Stimulated activated CD8-positive, alpha-beta memory T cell treated with anti-CD3 and anti-CD28 coated beads, Interleukin-2, amount 100 ng/mL, for 48 hours (primary cell): ENCODE measurements around the gene MVK.

ENCODE experiments used
- DNase-seq, 2 donors: peaks; one replicate each; pipeline ENCODE4 v3.0.0-alpha.2; 2020; ENCODE audit warnings: low read depth in 2 of 2

The MVK gene

DNA sequence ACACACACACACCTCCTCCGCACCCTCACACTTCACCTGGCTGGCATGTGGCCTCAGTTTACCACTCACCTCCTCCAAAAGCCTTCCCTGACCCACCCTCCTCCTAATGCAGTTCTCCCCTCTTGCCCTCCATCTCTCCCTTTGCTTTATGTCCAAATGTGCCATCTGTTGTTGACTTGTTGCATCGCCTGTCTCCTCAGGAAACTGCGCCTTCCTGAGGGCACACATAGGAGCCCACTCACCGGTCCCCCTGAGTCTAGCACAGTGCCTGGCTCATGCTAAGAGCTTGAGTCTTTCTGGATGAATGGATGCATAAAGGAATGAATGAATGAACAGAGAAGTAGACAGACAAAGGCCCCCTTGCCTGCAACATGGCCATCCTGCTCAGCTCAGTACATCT lies 34.0 kb downstream of the MVK start:
- no peak for DNase-seq

DNA sequence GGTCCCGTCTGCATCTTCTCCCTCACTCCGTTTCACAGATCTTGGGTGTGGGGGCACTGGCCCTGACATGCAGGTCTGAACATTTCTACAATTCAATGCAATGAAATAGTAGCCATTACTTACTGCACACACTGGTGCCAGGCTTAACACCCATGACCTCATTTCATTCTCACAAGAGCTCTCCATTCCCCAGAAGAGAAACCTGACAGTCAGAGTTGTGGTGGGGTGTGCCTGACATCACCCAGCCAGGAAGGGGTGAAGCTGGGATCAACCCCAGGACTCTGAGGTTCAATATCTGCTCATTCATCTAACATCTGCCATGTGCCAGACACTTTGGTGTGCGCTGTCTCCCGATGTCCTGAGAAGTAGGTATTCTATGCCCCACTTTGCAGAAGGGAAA lies 34.7 kb downstream of the MVK start:
- no peak for DNase-seq

DNA sequence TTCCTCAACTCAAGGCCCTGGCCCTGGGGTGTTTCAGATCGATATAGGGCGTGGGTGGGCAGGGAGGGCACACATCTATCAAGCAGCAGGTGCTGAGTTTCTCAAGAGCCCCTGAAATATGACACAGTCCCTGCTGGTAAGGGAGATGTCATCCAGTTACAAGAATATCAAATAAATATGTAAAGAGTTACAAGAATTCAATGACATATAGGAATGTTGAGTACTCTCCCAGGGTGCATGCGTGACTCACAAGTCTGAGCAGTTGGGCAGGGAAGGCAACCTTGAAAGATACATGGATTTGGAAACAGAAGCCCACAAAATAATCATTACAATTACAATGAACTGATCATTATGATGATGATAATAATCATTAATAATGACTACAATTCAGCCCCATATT lies 35.2 kb downstream of the MVK start:
- no peak for DNase-seq

DNA sequence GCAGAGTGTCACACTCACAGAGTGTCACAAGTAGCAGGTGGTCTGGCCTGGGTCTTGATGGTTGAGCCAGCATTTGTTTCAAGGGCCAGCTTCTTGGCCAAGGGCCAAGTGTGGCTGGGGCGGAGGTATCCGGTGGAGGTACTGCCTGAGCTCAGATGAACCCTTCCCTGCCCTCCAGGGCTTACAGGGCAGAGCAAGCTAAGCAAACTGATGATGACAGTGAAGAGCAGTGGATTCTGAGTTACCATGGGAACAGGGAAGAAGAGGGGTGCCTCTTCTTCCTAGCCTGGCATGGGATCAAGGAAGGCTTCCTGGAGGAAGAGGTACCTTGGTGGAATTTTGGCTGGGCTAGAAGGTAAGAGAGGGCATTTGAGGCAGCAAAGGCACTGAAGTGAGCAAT lies 35.7 kb downstream of the MVK start:
- DNase-seq: no peak

DNA sequence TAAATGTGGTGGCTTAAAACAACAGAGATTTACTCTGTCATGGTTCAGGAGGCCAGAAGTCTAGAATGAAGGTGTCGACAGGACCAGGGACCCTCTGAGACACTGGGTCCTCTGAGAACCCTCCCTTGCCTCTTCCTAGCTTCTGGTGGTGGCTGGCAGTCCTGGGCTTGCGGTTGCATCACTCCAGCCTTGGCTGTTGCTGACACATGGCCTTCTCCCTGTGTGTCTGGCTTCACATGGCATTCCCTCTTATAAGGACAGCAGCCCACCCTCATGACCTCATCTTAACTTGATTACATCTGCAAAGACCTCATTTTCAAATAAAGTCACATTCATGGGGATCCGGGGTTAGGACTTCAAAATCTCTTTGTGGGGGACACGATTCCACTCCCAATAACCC lies 36.9 kb downstream of the MVK start:
- DNase-seq: no peak

DNA sequence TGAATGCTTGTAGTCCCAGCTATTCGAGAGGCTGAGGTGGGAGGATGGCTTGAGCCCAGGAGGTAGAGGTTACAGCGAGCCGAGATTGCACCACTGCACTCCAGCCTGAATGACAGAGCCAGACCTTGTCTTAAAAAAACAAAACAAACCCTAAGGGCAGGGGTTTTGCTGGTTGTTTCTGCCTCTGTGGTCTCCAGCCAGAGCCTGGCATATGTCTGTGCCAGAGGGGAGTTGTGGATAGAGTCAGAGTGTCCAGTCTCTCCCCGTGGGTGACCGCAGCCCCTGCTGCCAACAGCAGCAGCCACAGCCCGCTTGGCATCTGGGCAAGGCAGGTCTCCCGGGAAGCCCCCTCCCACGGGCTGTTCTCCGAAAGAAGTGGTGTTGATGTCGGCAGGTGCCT lies 37.6 kb downstream of the MVK start:
- DNase-seq: no peak

DNA sequence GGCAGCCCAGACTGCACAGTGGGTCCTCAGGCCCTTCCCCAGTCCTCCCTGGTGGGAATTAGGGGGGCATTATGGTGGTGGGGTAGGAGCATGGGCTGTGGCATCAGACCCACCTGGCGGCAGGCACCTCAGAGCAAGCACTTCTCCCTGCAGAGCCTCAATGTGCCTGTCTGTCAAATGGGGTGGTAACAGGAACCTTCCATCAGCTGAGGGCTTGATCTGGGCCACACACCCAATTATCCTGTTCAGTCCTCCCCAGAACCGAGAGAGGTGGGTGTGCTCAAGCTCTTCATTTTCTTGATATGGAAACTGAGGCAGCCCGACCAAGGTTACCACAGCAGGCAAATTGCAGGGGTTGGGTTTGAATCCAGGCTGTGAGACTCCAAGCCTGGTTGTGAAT lies 38.4 kb downstream of the MVK start:
- DNase-seq: no peak

DNA sequence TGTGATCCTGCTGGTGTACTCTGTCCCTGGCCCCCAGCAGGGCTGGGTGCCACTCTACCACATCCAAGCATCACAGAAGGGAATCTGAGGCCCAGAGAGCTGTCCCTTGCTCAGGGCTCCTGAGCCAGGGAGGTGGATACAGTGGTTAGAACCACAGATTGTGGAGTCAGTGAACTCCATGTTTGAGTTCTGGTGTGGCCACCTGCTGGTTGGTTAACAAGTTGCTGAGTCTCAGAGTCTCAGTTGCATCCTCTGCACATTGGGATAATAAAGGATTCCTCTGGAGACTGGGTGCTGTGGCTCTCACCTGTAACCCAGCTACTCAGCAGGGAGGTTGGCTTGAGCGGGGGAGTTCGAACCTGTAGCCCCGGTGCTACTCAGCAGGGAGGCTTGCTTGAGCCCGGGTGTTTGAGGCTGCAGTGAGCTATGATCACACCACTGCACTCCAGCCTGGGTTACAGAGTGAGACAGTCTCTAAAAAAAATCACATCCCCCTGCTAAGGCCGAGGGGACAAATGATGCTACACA lies 39.4 kb downstream of the MVK start:
- DNase-seq: no peak

DNA sequence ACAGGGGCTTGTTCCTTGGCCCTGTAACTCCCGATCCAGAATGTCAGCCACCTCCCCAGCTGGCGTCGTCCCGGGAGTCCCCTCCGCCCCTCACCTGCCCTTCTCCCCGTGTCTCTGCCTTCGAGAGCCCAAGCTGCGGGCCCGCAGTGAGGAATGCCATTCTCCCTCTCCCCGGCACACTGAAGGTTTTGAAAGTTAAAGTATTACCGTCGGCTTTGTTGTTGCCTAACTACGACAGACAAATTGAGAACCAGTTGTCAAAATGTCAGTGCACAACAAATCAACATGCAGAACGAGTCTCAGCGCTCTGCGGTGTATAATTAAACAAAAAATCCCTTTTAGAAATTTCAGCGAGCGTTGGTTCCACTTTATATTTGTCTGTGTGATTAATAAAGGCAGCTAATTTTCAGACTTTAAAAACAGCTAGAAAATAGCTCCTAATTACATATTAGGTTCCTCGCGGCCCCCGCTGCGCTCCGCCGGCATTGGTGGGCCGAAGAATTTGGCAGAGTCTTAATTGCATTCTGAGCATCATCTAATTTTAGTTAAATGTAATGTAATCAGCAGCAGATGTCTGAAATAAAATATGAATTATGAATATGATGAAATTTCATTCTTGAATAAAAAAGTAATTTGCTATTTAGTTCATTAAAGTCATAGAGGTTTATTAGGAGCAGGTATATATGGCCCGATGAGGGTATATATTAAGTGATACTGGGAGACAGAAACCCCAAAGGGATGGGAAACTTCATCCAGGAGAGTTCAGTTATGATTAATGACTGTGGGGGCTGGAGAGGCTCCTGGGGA lies 40.3 kb downstream of the MVK start:
- no peak for DNase-seq

DNA sequence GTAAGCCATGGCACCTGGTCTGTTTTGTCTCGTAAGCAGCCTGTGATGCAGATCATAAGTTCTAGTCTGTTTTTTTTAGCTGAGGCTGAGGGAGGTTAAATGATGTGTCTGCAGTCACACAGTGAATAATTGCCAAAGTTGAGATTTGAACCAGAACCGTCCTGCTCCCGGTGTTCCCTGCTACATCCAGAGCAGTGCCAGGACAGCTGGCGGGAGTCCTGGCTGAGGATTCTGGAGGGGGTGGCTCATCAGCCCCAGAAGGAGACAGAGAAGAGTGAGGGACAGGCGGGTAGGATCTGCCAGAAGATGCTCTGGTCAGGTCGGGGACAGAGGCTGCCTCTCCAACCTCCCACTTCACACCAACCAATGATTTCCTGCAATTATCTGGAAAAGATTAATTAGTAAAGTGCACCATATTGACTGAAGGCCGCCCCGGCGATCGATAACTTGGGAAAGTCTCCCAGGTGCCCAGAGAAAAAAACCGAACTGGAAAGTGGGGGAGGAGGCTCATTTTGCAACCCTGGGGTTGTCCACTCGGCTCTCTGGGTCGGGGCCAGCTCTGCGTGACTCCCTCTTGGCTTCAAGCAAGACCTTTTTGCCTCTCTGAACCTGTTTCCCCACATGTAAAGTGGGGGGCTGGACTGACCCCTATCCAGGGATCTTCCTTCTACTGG lies 42.1 kb downstream of the MVK start:
- no peak for DNase-seq

DNA sequence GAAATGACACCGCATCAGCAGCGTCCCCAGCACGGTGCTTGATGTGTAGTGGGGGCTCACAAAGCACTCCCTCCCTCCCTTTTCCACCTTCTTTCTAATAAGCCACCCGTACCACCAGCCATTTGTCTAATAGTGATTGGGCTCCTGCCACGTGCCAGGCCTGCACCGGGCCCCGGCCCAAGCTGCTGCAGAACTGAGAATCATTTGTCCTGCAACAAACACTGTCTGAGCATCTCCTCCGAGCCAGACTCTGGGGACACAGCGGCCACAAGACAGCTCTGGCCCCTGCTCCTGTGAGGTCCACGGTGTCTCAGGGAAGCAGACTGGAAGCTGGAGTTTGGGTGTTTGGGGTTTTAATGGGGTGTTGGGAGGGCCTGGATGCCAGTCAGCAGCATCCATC lies 43.9 kb downstream of the MVK start:
- no peak for DNase-seq

DNA sequence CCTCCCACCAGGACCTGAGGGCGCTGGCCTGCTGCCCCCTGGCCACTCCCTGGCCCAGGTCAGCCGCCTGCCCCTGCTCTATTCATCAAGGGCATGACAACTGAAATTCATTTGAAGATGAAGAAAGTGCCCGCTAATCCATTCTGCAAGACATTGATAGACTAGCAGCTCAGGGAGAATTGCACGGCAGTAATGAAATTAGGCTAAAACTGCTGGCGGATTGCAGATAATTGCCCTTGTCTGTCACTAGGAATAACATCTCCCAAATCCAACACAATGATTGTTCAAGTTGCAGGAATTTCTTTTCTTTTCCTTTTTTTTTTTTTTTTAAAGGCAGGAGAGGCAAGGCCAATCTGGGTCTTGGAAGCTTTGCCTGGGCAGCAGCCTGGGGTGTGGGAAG lies 44.5 kb downstream of the MVK start:
- no peak for DNase-seq

DNA sequence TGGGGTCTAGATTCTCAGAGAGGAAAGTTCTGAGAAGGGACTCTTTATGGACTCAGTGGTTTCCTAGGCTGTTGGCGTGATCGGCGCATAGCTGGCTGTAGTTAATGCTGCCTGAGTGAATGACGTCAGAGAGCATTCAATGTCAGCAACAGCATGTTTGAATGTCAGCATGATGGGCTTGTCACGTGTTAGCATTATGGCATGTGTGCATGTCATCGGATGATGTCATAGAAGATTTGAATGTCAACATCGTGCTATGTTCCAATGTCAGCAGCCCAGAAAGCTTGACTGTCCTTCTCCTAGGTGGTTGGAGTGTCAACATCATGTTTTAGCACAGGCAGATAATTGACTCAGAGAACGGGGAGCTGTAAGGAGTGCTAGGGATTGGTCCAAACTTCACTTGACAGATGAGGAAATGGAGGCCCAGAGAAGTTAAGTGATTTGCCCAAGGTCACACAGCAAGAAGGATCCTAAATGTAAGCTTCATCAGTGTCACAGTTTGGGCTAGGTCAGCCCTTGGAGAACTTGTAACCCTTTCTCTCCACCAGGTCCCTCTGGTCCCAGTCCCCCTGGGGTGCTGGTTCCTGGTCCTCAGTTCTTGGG lies 45.5 kb downstream of the MVK start:
- no peak for DNase-seq

DNA sequence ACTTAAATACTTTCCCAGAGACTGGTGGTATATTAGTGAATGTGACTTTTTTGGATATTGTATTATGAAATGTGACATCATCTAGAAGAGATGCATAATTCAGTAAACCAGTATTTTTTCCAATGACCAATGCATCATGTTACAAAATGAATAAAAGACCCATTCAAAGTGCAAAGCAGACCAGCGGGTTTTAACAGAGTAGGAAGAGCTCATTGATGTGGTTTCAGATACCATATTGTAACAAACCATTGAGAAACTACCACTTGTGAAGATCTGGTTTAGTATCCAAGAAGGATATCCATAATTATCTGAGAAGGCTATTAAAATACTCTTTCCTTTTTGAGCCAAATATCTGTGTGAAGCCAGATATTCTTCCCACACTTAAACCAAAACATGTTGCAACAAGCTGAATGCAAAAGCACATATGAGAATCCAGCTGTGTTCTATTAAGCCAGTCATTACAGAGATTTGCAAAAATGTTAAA lies 47.7 kb downstream of the MVK start:
- no peak for DNase-seq

DNA sequence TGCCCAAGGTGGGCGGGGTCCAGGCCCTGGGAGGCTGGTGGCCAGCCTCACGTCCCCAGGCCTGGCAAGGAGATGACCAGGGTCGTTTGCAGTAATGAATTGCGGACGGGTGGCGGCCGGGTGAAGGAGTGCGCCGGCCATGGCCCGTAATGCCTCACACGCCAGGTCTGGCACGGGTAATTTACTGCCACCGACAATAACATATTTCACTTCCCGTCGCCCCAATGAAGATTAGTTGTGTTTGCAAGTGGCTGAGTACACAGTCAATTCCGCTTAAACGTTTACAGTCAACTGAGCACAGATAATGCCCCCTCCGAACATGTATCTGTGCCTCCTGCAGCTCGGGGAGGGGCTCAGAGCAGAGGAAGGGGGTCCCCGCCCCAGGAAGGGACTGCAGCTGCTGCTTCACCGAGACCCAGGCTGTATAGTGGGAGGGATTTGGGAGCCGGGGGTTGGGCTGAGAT lies 48.3 kb downstream of the MVK start:
- no peak for DNase-seq

DNA sequence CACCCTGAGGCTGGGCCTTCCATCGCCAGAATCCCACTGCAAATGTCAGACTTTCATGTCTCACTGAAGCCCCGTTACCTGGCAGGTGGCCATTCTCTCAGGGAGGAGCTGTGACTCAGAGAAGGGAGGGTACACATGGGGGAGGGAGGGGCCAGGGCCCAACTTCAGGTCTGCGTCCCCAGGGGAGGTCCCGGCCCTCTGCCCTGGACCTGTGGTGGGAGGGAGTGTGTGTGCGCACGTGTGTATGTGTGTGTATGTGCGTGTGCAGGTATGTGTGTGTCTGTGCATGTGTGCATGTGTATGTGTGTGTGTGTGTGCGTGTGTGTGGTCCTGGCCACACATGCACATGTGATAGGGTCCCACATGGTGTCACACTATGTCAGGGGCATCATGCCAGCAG lies 50.9 kb downstream of the MVK start:
- DNase-seq: no peak

DNA sequence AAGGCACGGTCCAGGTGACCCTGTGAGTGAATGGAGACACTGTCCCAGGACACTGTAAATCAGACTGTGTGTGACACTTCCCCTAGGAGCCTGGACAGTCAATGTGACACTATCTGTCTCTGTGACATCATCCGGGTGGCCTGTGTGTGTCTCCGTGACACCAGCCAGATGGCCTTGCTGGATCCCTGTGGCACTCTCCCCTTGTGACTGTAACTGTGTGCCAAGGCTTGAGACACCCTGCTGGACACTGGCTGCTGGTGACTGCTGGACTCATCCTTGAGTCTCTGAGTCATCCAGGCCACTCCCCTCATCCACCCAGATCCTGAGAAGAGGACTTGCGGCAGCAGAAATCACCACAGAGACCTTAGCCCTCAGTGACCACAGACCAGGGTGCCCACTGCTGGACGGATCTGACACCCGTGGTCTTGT lies 51.6 kb downstream of the MVK start:
- DNase-seq: no peak

DNA sequence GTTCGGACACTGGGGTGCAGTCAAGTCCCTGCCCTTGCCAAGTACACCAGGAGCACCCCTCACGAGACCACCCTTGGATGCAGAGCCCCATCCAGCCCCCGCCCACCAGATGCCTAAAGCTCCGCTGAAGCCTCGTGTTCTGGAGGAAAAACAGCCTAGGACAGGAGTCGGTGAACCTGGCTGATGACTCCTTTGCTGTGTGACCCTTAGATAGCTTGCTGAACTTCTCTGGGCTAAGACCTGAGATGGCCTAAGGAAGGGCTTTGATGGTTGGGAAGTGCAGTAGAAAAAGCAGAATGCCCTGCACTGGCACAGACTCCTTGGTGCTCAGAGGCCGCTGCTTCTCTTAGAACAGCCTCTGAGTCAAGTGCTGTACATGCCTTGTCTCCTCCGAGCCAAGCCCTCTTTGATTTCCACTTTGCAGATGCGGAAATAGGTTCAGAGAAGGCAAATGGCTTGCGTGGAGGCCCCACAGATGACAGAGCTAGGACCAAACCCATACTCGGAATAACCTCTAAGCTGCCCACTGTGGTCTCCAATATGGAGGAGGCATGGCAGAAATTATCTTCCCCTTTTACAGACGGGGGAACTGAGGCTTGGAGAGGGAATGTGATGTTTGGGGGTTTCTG lies 52.3 kb downstream of the MVK start:
- DNase-seq: no peak

DNA sequence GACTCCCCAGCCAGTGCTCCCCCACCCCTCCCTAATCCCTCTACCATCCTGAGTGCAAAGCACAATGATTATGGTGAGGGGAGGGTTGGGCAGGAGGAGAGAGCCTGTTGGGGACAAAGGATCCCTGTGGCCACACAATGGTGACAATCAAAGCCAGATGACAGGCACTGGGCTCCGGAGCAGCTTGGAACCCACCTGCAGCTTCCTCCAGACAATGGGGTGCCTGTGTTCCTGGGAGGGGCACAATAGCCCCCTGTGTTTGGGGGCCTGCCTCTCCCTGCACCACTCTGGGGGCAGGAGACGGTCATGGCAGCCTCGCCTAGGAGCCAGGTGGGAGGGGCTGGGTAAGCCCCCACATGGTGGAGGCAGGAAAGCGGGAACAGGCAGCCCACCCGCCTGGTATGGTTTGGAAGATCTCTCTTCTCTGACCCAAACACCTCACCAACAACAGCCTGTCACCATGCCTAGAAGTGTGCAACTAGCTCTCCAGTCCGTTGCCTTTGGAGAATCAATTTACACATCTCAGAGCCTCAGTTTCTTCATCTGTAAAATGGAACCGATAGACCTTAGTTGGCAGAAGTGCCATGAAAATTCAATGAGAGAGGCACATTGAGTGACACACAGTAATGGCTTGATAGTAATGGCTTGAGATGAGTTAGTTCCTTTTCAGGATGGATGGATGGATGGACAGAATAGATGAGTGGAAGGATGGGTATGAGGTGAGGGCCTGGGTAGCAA lies 53.0 kb downstream of the MVK start:
- DNase-seq: no peak

DNA sequence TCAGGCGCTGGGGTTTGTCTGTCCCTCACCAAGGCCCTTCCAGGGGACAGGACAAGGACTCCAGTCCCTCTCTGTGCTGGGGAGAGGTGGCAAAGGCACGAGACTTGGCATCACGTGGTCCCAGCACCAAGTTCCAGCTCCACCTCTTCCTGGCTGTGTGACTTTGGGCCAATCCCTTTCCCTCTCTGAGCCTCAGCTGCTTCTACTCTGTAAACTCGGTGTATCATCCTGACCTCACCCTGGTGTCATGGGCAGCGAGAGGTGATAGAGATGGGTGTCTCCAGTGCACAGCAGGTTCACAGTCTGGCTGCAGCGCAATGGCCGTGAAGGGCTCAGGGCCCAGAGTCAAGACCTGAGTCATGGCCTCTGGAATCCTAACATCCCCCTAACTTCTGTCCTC lies 54.0 kb downstream of the MVK start:
- DNase-seq: no peak

DNA sequence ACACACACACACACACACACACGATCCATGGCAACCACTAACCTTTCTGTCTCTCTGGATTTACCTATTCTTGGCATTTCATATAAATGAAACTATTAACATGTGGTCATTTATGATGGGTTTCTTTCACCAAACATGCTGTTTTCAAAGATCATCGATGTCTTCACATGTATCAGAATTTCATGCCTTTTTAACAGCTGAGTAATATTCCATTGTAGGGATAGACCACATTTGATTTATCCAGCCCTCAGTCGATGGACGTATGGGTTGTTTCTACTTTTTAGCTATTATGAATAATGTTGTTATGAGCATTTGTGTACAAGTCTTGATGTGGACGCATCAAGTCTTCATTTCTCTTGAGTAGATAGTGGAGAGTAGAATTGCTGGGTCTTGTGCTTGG lies 56.5 kb downstream of the MVK start:
- no peak for DNase-seq

DNA sequence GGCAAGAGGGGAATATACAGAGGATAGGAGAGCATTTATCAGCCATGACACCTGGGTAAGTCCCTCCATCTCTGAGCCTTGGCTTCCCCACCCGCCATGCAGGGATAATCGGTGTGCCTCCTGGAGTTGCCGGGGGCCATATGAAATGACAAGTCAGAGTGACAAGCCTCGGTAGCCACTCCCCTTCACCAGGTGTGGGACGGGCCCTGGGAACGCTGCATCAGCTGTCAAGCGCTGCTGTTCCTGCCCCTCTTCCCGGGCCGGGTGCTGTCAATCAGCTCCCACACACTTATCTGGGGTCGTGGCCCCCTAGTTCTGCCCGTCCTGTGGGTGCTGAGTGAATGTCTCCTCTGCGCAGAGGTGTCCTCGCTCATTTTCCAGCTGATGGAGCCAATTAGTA lies 57.2 kb downstream of the MVK start:
- DNase-seq: no peak
